ENCODE results near the gene TEKT2. TPM values are rescaled to one million over a fixed set of nuclear protein-coding genes. Genes with fewer than 3 reads are reported as not detected.

The TEKT2 gene
- total RNA-seq, 4 donors from 2014 or later = 0.38 TPM; not detected in 3

DNA sequence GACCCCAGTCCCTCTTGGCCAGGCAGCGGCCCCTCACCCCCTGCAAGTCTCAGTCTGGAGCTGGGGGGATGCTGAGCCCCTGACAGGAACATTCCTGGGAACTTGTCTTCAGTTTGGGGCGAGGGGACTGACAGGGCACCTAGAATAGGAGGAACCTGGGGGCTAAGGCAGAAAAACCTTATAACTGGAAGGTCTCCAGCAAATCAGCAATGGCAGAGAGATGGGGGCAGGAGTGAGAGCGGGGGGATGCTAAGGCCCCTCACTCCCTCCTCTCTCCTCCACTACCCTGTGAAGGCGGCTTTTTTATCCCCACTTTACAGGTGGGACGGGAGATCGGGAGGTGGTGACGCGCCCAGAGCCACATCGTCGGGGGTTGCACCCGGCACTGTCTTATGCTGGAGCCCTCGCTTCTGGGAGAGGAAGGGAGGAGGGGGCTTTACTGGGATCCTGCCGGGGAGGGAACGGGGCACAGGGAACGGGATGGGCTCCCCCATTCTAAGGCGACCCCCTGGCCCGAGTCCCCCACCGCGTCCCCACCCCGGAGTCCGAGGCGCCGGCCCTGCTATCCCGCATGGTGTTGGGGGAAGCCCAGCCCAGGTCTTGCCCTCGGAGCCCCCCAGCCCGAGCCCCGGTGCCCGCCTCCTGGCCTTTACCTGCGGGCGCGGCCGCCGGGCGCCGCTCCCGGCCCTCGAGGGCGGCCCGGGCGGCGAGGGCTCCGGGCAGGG lies 40.7 kb downstream of the TEKT2 start:
- no peak for DNase-seq (ENCODE audit: low spot score in 2 of 2)
- peak overlapping the region; percentile 34 for H3K27ac ChIP-seq
- no peaks in the 10 kb centered on the region for H3K27me3 ChIP-seq
- no peaks in the 10 kb centered on the region for H3K36me3 ChIP-seq
- no peaks in the 10 kb centered on the region for H3K9me3 ChIP-seq
- H3K4me3 ChIP-seq = peak overlapping the region; percentile 56
- peaks cover 18% of the 10 kb centered on the region for H3K4me1 ChIP-seq
- 55% methylated on average over 13 of the region's 42 CpGs for WGBS
- TF ChIP-seq POLR2A (IDR thresholded peaks at IDR 0.05) = no peak
- TF ChIP-seq POLR2AphosphoS5 (IDR thresholded peaks at IDR 0.05) = no peak
- no peak for TF ChIP-seq EP300 (IDR thresholded peaks at IDR 0.05)
- TF ChIP-seq, protein P1, sequence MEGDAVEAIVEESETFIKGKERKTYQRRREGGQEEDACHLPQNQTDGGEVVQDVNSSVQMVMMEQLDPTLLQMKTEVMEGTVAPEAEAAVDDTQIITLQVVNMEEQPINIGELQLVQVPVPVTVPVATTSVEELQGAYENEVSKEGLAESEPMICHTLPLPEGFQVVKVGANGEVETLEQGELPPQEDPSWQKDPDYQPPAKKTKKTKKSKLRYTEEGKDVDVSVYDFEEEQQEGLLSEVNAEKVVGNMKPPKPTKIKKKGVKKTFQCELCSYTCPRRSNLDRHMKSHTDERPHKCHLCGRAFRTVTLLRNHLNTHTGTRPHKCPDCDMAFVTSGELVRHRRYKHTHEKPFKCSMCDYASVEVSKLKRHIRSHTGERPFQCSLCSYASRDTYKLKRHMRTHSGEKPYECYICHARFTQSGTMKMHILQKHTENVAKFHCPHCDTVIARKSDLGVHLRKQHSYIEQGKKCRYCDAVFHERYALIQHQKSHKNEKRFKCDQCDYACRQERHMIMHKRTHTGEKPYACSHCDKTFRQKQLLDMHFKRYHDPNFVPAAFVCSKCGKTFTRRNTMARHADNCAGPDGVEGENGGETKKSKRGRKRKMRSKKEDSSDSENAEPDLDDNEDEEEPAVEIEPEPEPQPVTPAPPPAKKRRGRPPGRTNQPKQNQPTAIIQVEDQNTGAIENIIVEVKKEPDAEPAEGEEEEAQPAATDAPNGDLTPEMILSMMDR (IDR thresholded peaks at IDR 0.05) = no peak

DNA sequence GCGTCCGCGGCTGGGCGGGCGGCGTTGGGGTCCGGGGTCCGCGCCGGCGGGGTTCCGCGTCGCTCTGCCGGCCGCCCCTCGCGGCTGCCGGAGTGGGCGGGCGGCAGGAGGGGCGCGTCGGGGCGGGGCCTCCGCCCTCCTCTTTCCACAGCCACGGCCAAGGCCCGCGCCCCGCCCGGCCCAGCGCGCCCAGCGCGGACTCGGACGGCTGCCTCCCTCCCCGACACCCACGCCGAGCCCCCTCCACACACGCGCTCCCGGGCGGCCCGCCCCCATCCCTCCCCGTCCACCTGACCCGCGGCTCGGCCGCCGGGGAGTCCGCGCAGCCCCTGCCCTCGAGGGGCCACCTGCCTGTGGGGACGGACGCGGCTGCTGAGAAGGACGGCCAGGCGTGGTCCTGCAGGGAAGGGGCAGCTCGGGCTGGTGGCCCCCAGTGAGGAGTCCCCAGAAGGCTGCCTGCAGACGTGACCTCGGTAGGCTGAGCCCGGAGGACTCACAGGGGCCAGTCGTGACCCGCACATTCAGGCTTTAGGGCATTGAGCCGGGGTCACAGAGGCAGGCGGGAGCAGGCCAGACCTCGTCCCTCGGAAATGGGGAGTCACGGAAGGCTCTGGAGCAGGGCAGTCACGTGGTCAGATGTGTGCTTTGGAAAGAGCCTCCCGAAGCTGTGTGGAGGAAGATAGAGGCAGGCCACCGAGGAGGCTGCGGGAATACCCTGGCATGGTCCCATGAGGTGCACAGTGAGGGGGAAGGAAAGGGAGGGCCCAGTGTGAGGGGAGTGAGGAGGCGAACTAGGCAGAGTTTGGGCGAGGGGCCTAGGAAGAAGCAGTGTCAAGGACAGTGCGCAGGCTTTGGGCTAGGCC lies 41.5 kb downstream of the TEKT2 start, which contains the start of gene COL8A2:
TSS of gene COL8A2 (minus strand) at position 94 of the 863 bp plus-strand sequence. CDS start 24,980 bp downstream, outside the sequence.
- peak within 1 kb of the TSS; percentile 56 for H3K4me3 ChIP-seq
- H3K36me3 ChIP-seq = no peaks in the 10 kb centered on the region
- peaks cover 18% of the 10 kb centered on the region for H3K4me1 ChIP-seq
- no peak for TF ChIP-seq POLR2AphosphoS5 (IDR thresholded peaks at IDR 0.05)
- TF ChIP-seq, protein P1 (IDR thresholded peaks at IDR 0.05) = no peak
- TF ChIP-seq POLR2A (IDR thresholded peaks at IDR 0.05) = no peak
- no peak for TF ChIP-seq EP300 (IDR thresholded peaks at IDR 0.05)
- no peaks in the 10 kb centered on the region for H3K9me3 ChIP-seq
- DNase-seq (ENCODE audit: low spot score in 2 of 2) = no peak
- peak within 1 kb of the TSS; percentile 40 for H3K27ac ChIP-seq
- H3K27me3 ChIP-seq = no peaks in the 10 kb centered on the region
- 35% methylated on average over 15 of the region's 77 CpGs for WGBS

DNA sequence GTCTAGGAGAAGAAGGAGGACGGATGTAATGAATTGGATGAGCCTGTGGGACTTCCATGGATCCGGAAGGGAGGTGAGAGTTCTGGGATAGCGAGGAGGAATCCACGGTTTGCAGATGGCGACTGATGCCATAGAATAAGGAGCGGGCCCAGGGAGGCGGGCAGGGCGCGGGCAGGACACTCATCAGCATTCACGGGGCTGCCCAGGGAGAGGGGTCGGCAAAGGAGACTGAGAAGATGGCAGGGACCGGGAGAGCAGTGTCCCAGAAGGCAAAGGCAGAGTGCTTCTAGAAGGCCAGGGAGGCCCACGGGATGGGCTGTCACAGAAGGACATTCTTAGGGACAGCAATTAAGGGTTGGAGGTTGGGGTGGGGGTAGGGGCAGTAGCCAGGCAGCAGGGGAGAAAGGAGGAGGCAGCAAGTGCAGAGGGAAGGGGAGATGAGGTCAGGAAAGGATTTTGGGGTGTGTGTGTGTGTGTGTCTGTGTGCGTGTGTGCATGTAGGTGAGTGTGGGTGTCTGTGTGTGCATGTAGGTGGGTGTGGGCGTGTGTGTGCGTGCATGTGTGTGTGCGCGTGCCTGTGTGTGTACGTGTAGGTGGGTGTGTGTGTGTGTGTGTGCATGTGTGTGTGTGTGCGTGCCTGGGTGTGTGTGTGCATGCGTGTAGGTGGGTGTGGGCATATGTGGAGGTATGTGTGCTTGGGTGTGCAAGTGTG lies 42.3 kb downstream of the TEKT2 start:
- Histone ChIP-seq H3K4me3 (no peak overlapping the region), H3K27me3 (no peaks in the 10 kb centered on the region), H3K4me1 (peaks cover 18% of the 10 kb centered on the region), H3K36me3 (no peaks in the 10 kb centered on the region), H3K27ac (no peak overlapping the region), H3K9me3 (no peaks in the 10 kb centered on the region)
- DNase-seq (ENCODE audit: low spot score in 2 of 2) = no peak
- TF ChIP-seq POLR2AphosphoS5 (IDR thresholded peaks at IDR 0.05) (no peak), POLR2A (IDR thresholded peaks at IDR 0.05) (no peak), EP300 (IDR thresholded peaks at IDR 0.05) (no peak)
- TF ChIP-seq, protein P1 (IDR thresholded peaks at IDR 0.05) = no peak
- WGBS = 78% methylated on average over 21 of the region's 21 CpGs

DNA sequence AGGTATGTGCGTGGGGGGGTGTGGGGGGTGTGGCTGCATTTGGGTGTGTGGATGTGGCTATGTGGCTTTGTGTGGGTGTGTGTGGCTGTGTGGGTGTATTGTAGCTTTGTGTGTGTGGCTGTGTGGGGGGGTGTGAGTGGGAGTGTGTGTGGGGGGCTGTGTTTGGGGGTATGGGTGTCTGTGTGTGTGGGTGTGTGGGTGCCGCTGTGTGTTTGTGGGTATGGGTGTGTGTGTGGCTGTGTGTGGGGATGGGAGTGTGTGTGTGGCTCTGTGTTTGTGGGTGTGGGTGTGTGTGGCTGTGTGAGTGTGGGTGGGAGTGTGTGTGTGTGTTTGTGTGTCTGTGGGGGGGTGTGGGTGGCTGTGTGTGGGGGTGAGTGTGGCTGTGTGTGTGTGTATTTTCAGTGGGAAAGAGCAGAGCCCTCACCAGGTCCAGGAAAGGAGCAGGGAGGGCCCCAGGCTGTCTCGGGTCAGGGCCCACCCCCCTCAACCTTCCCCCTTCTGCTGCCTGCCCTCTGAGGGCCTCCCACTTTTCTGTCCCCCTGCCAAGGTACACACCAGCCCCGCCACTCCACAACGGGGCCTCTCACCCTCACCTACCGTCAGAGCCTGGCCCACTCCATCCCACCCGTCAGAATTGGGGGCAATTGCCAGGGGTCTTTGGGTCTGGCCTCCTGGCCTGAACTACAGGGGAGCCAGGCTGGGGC lies 43.1 kb downstream of the TEKT2 start:
- Histone ChIP-seq H3K4me3 (no peak overlapping the region), H3K27me3 (no peaks in the 10 kb centered on the region), H3K9me3 (no peaks in the 10 kb centered on the region), H3K36me3 (no peaks in the 10 kb centered on the region), H3K27ac (no peak overlapping the region), H3K4me1 (peaks cover 18% of the 10 kb centered on the region)
- TF ChIP-seq POLR2AphosphoS5 (IDR thresholded peaks at IDR 0.05) = no peak
- TF ChIP-seq, protein P1 (IDR thresholded peaks at IDR 0.05) = no peak
- TF ChIP-seq POLR2A (IDR thresholded peaks at IDR 0.05) = no peak
- no peak for TF ChIP-seq EP300 (IDR thresholded peaks at IDR 0.05)
- no peak for DNase-seq (ENCODE audit: low spot score in 2 of 2)
- 67% methylated on average over 2 of the region's 7 CpGs for WGBS
